OCI-LY3 (cell line): ENCODE data around the gene RALGAPB.

Experiments used
- EZH2phosphoT487 ChIP-seq: fragments of 200-600 bp; shearing (Covaris generic); IDR thresholded peaks from 2 replicates; pipeline ENCODE4 v1.6.1; 2018; ENCODE audit warnings: antibody characterized with exemption, mixed run types, low read depth
- TF ChIP-seq, protein P1 (sequence below): fragments of 200-600, 300-600 bp; sonication (generic); IDR thresholded peaks from 2 replicates; pipeline ENCODE4 v1.5.1; 2014; ENCODE audit warnings: antibody characterized with exemption, low read length, low read depth

DNA sequence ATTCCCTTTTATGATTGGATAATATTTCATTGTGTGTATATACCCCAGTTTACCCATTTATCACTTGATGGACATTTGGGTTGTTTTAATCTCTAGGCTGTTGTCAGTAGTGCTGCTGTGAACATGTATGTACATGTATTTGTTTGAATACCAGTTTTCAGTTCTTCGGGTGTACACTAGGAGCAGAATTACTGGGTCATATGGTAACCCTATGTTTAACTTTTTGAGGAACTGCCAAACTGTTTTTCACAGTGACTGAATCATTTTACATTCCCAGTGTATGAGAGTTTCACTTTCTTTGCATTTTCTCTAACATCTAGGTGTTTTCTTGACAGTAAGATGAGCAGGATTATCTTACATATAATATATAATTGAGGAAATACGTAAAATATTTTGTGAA is 63.7 kb downstream of the RALGAPB start:
- TF ChIP-seq EZH2phosphoT487: no peak
- TF ChIP-seq, protein P1, sequence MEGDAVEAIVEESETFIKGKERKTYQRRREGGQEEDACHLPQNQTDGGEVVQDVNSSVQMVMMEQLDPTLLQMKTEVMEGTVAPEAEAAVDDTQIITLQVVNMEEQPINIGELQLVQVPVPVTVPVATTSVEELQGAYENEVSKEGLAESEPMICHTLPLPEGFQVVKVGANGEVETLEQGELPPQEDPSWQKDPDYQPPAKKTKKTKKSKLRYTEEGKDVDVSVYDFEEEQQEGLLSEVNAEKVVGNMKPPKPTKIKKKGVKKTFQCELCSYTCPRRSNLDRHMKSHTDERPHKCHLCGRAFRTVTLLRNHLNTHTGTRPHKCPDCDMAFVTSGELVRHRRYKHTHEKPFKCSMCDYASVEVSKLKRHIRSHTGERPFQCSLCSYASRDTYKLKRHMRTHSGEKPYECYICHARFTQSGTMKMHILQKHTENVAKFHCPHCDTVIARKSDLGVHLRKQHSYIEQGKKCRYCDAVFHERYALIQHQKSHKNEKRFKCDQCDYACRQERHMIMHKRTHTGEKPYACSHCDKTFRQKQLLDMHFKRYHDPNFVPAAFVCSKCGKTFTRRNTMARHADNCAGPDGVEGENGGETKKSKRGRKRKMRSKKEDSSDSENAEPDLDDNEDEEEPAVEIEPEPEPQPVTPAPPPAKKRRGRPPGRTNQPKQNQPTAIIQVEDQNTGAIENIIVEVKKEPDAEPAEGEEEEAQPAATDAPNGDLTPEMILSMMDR: no peak
